ENCODE data around the gene MAPK4. TPM values are rescaled to one million over a fixed set of nuclear protein-coding genes. Genes with fewer than 3 reads are reported as not detected.

Gene MAPK4
- total RNA-seq, 4 donors from 2014 or later: 0.13 to 3.1 (median 0.61) TPM

DNA sequence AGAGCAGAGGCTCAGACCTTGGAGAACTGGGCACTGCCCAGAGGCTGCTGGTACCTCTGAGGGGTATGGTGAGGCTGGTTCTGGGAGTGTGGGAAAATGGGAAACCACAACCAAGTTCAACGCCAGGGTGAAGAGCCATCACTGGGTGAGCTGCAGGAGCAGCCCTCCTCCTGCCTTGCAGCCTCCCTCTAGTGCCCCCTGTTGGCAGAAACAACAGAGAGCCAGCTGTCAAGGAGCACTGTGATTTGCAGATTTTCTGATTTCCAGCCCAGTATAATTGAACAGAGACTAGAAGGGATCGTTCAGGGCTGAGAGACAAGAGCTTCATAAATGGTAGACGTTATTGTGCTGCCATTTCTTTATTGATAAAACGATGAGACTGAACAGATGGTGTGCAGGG is 50.5 kb downstream of the MAPK4 start:
- 79 to 83% methylated on average over 3 to 4 of the region's 4 CpGs for WGBS, 2 donors

DNA sequence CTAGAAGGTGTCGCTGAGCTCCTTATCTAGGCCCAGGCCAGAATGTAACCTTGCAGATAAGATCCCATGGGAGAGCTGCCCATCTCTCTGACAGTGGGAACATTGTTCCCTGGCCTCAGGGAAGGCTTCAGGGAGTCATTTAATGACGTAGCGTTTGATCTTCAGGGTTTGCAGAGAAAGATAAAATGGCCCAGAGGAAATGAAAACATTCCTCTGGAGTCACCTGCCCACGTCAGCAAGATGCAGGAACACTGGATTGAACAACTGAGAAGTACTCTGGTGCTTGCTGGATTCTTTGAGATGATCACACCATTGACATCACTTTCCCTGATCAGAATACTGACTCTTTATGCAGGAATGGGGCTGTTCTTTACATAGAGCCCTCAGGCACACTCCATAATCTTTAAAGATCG is 51.6 kb downstream of the MAPK4 start:
- H3K4me3 ChIP-seq: no peak overlapping the region
- H3K4me1 ChIP-seq: no peaks in the 10 kb centered on the region
- no peaks in the 10 kb centered on the region for H3K36me3 ChIP-seq
- no peak overlapping the region for H3K27ac ChIP-seq
- H3K9me3 ChIP-seq: peaks cover 0 to 5% (median 0%) of the 10 kb centered on the region in 3 donors
- intact Hi-C loops (cut with DNase I): no loop called here
- 38 to 47% methylated on average over 4 to 5 of the region's 5 CpGs for WGBS, 2 donors
- H3K27me3 ChIP-seq: no peaks in the 10 kb centered on the region
- TF ChIP-seq POLR2A (IDR thresholded peaks at IDR 0.05): no peak
- TF ChIP-seq, protein P1, sequence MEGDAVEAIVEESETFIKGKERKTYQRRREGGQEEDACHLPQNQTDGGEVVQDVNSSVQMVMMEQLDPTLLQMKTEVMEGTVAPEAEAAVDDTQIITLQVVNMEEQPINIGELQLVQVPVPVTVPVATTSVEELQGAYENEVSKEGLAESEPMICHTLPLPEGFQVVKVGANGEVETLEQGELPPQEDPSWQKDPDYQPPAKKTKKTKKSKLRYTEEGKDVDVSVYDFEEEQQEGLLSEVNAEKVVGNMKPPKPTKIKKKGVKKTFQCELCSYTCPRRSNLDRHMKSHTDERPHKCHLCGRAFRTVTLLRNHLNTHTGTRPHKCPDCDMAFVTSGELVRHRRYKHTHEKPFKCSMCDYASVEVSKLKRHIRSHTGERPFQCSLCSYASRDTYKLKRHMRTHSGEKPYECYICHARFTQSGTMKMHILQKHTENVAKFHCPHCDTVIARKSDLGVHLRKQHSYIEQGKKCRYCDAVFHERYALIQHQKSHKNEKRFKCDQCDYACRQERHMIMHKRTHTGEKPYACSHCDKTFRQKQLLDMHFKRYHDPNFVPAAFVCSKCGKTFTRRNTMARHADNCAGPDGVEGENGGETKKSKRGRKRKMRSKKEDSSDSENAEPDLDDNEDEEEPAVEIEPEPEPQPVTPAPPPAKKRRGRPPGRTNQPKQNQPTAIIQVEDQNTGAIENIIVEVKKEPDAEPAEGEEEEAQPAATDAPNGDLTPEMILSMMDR (IDR thresholded peaks at IDR 0.05): no peak
- no peak for DNase-seq

More for the DNA sequence above, 50.5 kb downstream of the MAPK4 start:
- Histone ChIP-seq H3K4me1 (no peaks in the 10 kb centered on the region), H3K27ac (no peak overlapping the region), H3K9me3 (peaks cover 0 to 5% (median 0%) of the 10 kb centered on the region in 3 donors), H3K4me3 (no peak overlapping the region), H3K36me3 (no peaks in the 10 kb centered on the region), H3K27me3 (no peaks in the 10 kb centered on the region)
- no peak for DNase-seq
- TF ChIP-seq POLR2A (IDR thresholded peaks at IDR 0.05): no peak
- TF ChIP-seq, protein P1 (IDR thresholded peaks at IDR 0.05): no peak
- intact Hi-C loops (cut with DNase I): no loop called here

DNA sequence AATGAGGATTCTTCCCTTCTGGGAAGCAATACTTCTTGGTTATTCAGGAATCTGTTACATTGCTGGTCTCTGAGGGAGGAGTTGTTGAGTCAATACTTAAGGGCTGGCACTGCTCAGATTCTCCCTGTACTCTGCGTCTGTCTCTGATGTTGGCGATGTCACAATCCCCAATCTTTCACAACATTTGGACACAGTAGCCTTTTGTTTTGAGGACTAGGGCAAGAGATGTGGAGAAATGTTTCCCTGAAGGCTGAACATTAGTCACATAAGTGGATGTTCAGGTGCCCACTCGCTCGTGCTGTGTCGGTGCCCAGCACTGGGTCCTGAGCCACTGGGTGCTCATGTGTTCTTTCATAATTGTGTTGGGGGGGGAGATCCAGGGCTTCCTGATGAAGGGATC is 55.0 kb downstream of the MAPK4 start:
- 58 to 61% methylated on average over 2 to 5 of the region's 5 CpGs for WGBS, 2 donors
- intact Hi-C loops (cut with DNase I): no loop called here
- Histone ChIP-seq H3K27me3 (no peaks in the 10 kb centered on the region), H3K27ac (no peak overlapping the region), H3K36me3 (no peaks in the 10 kb centered on the region), H3K4me3 (no peak overlapping the region), H3K9me3 (peaks cover 0 to 5% (median 0%) of the 10 kb centered on the region in 3 donors), H3K4me1 (peaks cover 0 to 2% (median 0%) of the 10 kb centered on the region in 3 donors)
- no peak for DNase-seq
- TF ChIP-seq POLR2A (IDR thresholded peaks at IDR 0.05): no peak
- TF ChIP-seq, protein P1 (IDR thresholded peaks at IDR 0.05): no peak

GRCh38 chr18:50616484-50617048 is 56.7 kb downstream of the MAPK4 start:
- no peak overlapping the region for H3K27ac ChIP-seq
- no peak overlapping the region for H3K4me3 ChIP-seq
- WGBS, 2 donors: 43 to 47% methylated on average over 4 to 5 of the region's 5 CpGs
- peaks cover 0 to 3% (median 0%) of the 10 kb centered on the region in 3 donors for H3K4me1 ChIP-seq
- no peak for DNase-seq
- H3K27me3 ChIP-seq: no peaks in the 10 kb centered on the region
- peaks cover 0 to 5% (median 0%) of the 10 kb centered on the region in 3 donors for H3K9me3 ChIP-seq
- TF ChIP-seq POLR2A (IDR thresholded peaks at IDR 0.05): no peak
- TF ChIP-seq, protein P1 (IDR thresholded peaks at IDR 0.05): no peak
- H3K36me3 ChIP-seq: no peaks in the 10 kb centered on the region
- intact Hi-C loops (cut with DNase I): no loop called here

DNA sequence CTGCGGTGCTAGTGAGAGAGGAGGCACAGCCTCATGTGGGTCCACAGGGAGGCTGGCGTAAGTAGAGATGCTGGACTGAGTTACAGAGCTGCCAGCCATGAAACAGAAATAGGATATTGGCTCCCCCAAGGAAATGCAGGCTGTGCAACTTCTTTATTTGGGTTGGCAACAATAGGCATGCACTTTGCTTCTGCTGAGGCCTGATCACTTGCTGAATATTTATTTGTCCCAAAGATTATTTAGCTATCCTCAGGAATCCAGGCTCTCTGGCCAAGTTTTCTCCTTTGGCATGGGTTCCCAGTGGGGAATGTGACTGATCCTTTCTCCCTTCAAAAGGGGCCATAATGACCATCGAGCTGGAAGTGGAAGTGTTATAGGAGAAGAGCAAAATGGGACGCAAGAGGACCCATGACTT is 60.0 kb downstream of the MAPK4 start:
- no peaks in the 10 kb centered on the region for H3K27me3 ChIP-seq
- peaks cover 0 to 3% (median 0%) of the 10 kb centered on the region in 3 donors for H3K4me1 ChIP-seq
- no peaks in the 10 kb centered on the region for H3K36me3 ChIP-seq
- H3K9me3 ChIP-seq: no peaks in the 10 kb centered on the region
- intact Hi-C loops (cut with DNase I): no loop called here
- H3K27ac ChIP-seq: peak overlapping the region in 3 of 4 donors; percentile 6 to 18 (median 18)
- TF ChIP-seq, protein P1 (IDR thresholded peaks at IDR 0.05): no peak
- no peak for TF ChIP-seq POLR2A (IDR thresholded peaks at IDR 0.05)
- no peak overlapping the region for H3K4me3 ChIP-seq
- DNase-seq: no peak
- WGBS, 2 donors: 53 to 67% methylated on average over 4 of the region's 4 CpGs

Measured in esophagus squamous epithelium (tissue), 5 donors.